Iris pigment epithelial cell (primary cell): ENCODE measurements around the gene WDFY4.
A peak's percentile ranks its signal among the peaks of the same experiment; 100 is the strongest.

Experiments used
- DNase-seq: peaks from one replicate; pipeline ENCODE4 v3.0.0-alpha.2; 2011; ENCODE audit warnings: low read depth

WDFY4 gene

GRCh38 chr10:48714088-48714487 is 29.4 kb downstream of the WDFY4 start:
- no peak for DNase-seq

- DNase-seq = no peak
Measured at GRCh38 chr10:48716416-48716815, 31.7 kb downstream of the WDFY4 start.

- no peak for DNase-seq
Measured at GRCh38 chr10:48720611-48721010, 35.9 kb downstream of the WDFY4 start.

GRCh38 chr10:48722153-48723145 is 37.8 kb downstream of the WDFY4 start:
- DNase-seq = no peak

GRCh38 chr10:48724127-48724526 is 39.5 kb downstream of the WDFY4 start:
- DNase-seq = no peak

- DNase-seq = peak; percentile 1
Measured at GRCh38 chr10:48725708-48726107, 41.0 kb downstream of the WDFY4 start.

GRCh38 chr10:48727866-48728265 is 43.2 kb downstream of the WDFY4 start:
- no peak for DNase-seq

GRCh38 chr10:48729222-48729621 is 44.5 kb downstream of the WDFY4 start:
- DNase-seq = no peak

GRCh38 chr10:48729941-48730457 is 45.3 kb downstream of the WDFY4 start:
- no peak for DNase-seq

- DNase-seq = no peak
Measured at GRCh38 chr10:48731141-48731540, 46.5 kb downstream of the WDFY4 start.

- DNase-seq = no peak
Measured at GRCh38 chr10:48731654-48732053, 47.0 kb downstream of the WDFY4 start.

- no peak for DNase-seq
Measured at GRCh38 chr10:48733329-48733728, 48.7 kb downstream of the WDFY4 start.

- no peak for DNase-seq
Measured at GRCh38 chr10:48735836-48736390, 51.2 kb downstream of the WDFY4 start.

- DNase-seq = no peak
Measured at GRCh38 chr10:48736596-48736995, 51.9 kb downstream of the WDFY4 start.

- no peak for DNase-seq
Measured at GRCh38 chr10:48737886-48738285, 53.2 kb downstream of the WDFY4 start.

GRCh38 chr10:48739170-48739569 is 54.5 kb downstream of the WDFY4 start:
- no peak for DNase-seq

GRCh38 chr10:48740015-48740707 is 55.5 kb downstream of the WDFY4 start:
- no peak for DNase-seq

- DNase-seq = no peak
Measured at GRCh38 chr10:48740988-48741387, 56.3 kb downstream of the WDFY4 start.

GRCh38 chr10:48742891-48743860 is 58.5 kb downstream of the WDFY4 start:
- DNase-seq = no peak

- no peak for DNase-seq
Measured at GRCh38 chr10:48744587-48744986, 59.9 kb downstream of the WDFY4 start.

GRCh38 chr10:48745662-48746245 is 61.1 kb downstream of the WDFY4 start:
- DNase-seq = no peak
